ENCODE results near the gene RPS6KC1.
A peak's percentile ranks its signal among the peaks of the same experiment; 100 is the strongest.
"Not testable (repeated sequence)": the region's sequence is repeated elsewhere in the genome, so short reads cannot be mapped to it uniquely, and the experiment has no call there.

Gene RPS6KC1

GRCh38 chr1:213057264-213058059 lies 6.4 kb downstream of the RPS6KC1 start:
- no peak for DNase-seq

- no peak for DNase-seq
Measured at GRCh38 chr1:213060836-213061235, 9.8 kb downstream of the RPS6KC1 start.

GRCh38 chr1:213061263-213061662 lies 10.2 kb downstream of the RPS6KC1 start:
- DNase-seq, result no peak

GRCh38 chr1:213065800-213066199 lies 14.8 kb downstream of the RPS6KC1 start:
- no peak for DNase-seq

GRCh38 chr1:213066363-213066762 lies 15.3 kb downstream of the RPS6KC1 start:
- no peak for DNase-seq

GRCh38 chr1:213067352-213067751 lies 16.3 kb downstream of the RPS6KC1 start:
- DNase-seq, result no peak

GRCh38 chr1:213070406-213070805 lies 19.4 kb downstream of the RPS6KC1 start:
- peak; percentile 4 for DNase-seq

GRCh38 chr1:213075725-213076124 lies 24.7 kb downstream of the RPS6KC1 start:
- DNase-seq, result no peak

- DNase-seq, result no peak
Measured at GRCh38 chr1:213082420-213083111, 31.5 kb downstream of the RPS6KC1 start.

GRCh38 chr1:213083112-213083445 lies 32.0 kb downstream of the RPS6KC1 start:
- no peak for DNase-seq

GRCh38 chr1:213087911-213088310 lies 36.9 kb downstream of the RPS6KC1 start:
- DNase-seq, result no peak

- DNase-seq, result no peak
Measured at GRCh38 chr1:213089924-213090677, 39.1 kb downstream of the RPS6KC1 start.

- no peak for DNase-seq
Measured at GRCh38 chr1:213094446-213094845, 43.4 kb downstream of the RPS6KC1 start.

- DNase-seq, result no peak
Measured at GRCh38 chr1:213095467-213095866, 44.4 kb downstream of the RPS6KC1 start.

GRCh38 chr1:213099682-213100399 lies 48.8 kb downstream of the RPS6KC1 start:
- DNase-seq, result no peak

GRCh38 chr1:213100565-213100964 lies 49.5 kb downstream of the RPS6KC1 start:
- DNase-seq, result not testable (repeated sequence)

- DNase-seq, result no peak
Measured at GRCh38 chr1:213103377-213104306, 52.6 kb downstream of the RPS6KC1 start.

- no peak for DNase-seq
Measured at GRCh38 chr1:213104604-213105003, 53.6 kb downstream of the RPS6KC1 start.

- DNase-seq, result no peak
Measured at GRCh38 chr1:213106298-213106697, 55.3 kb downstream of the RPS6KC1 start.

- DNase-seq, result no peak
Measured at GRCh38 chr1:213107613-213108012, 56.6 kb downstream of the RPS6KC1 start.

GRCh38 chr1:213110349-213111300 lies 59.6 kb downstream of the RPS6KC1 start:
- no peak for DNase-seq
